Measurements from ENCODE around the gene PDCD1. TPM values are rescaled to one million over a fixed set of nuclear protein-coding genes. Genes with fewer than 3 reads are reported as not detected.

The PDCD1 gene
- total RNA-seq, 1 experiment from 2014 or later, result 0.22 TPM

DNA sequence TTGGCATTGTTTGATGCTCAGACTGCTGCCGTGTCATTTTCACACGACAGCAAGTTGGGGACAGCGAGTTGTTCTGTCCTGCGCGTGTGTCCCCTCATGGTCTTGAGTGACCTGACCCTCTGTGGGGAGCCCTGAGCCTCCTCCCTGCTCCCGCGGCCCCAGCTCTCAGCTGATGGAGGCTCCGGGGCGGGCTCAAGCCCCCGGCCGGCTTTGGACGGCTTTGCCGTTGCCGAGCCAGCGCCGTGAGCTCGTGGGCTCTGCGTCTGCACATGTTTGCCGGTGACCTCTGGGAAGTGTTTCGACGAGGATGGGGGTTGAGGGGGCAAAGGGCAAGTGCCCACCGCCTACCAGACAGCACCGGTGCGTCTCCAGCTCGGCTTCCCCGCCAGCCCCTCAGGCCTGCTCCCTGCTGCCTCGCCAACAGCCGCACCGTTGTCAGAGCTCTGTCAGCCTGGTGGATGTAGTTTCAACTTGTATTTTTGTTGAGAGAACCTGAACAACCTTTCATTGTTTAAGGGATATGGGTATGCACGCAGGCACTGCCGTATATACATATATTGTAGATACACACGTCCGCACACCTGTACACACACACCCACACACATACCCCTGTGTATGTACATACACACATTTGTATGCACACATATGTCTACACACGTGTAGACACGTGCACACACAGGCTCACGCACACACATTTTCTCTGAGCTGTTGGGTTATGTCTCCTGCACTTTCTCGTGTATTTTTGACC lies 13.7 kb downstream of the PDCD1 start (continued):
- TF ChIP-seq, protein P1, sequence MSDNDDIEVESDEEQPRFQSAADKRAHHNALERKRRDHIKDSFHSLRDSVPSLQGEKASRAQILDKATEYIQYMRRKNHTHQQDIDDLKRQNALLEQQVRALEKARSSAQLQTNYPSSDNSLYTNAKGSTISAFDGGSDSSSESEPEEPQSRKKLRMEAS (IDR thresholded peaks at IDR 0.05), result no peak
- no peak for TF ChIP-seq EZH2phosphoT487 (IDR thresholded peaks at IDR 0.05; ENCODE audit: borderline replicate concordance)

DNA sequence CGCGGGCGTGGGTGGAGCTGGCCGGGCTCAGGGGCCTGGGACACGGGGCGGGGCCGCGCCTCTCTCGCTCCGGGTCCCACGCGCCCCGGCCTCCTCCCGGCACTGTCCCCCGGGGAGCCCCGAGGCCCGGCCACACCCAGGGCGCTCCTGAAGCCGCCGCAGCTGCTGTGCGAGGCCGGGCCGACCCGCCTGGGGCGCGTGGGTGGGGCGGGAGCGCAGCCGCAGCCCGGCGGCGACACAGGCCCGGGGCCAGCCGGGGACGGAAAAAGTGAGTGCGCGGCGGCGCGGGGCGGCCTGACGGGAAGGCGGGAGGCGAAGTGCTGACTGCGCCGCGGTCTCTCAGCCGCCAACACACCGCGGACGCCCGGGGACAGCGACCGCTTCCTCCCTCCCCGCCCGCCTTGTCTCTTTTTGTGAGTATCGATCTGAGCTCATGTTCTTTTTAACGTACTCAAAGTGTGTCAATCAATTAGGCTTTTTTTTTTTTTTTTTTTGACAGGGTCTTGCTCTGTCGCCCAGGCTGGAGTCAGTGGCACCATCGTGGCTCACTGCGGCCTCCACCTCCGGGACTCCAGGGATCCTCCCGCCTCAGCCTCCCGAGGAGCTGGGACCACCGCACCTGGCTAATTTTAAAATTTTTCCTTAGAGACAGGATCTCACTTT lies 14.5 kb downstream of the PDCD1 start:
- ChIA-PET POLR2A (interaction anchor here (1.2 kb wide), 1 partner anchor 9 kb away, joined by 3 read pairs; no protein-coding TSS in a partner anchor), RAD21 (ENCODE audit: low non-redundant PET in 1 of 2, low total read pairs in 2 of 2, uncharacterized antibody in 2 of 2, unreplicated experiment in 2 of 2) (no interaction called here), CTCF (interaction anchor here (1.0 kb wide), 1 partner anchor 9 kb away, joined by 3 read pairs; no protein-coding TSS in a partner anchor)
- H3K27me3 ChIP-seq (ENCODE audit: insufficient read depth, low read length), result no peaks in the 10 kb centered on the region
- H4K20me1 ChIP-seq (ENCODE audit: insufficient read depth), result no peaks in the 10 kb centered on the region
- peak overlapping the region; percentile 35; the same call in 1 of the 2 replicates for H3K27ac ChIP-seq (ENCODE audit: low read depth, low read length)
- DNase-seq (ENCODE audit: low read depth, low spot score) (peak; percentile 32), ATAC-seq (peak; percentile 96)
- H3K79me2 ChIP-seq (ENCODE audit: insufficient read depth, low read length), result no peaks in the 10 kb centered on the region
- TF ChIP-seq FOSL1 (IDR thresholded peaks at IDR 0.05; ENCODE audit: low read depth) (peak; percentile 65), EGR1 (IDR thresholded peaks at IDR 0.05; ENCODE audit: low read depth) (peak; percentile 73), TCF7L2 (IDR thresholded peaks at IDR 0.05; ENCODE audit: borderline replicate concordance, extremely low read depth, insufficient read depth, insufficient read length) (peak; percentile 72), JUND (IDR thresholded peaks at IDR 0.05) (peak; percentile 59; the same call in 1 of the 2 replicates), YY1 (IDR thresholded peaks at IDR 0.05; ENCODE audit: extremely low read depth, insufficient replicate concordance, low read depth, low read length) (no peak), ZFX (IDR thresholded peaks at IDR 0.05) (peak; percentile 70; the same call in 1 of the 2 replicates), POLR2AphosphoS5 (IDR thresholded peaks at IDR 0.05; ENCODE audit: low read depth, low read length) (peak; percentile 55), SP1 (IDR thresholded peaks at IDR 0.05; ENCODE audit: low read depth) (no peak; the same call in 1 of the 2 replicates)
- TF ChIP-seq, protein P2, sequence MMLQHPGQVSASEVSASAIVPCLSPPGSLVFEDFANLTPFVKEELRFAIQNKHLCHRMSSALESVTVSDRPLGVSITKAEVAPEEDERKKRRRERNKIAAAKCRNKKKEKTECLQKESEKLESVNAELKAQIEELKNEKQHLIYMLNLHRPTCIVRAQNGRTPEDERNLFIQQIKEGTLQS (IDR thresholded peaks at IDR 0.05), result no peak
- TF ChIP-seq, protein P3, sequence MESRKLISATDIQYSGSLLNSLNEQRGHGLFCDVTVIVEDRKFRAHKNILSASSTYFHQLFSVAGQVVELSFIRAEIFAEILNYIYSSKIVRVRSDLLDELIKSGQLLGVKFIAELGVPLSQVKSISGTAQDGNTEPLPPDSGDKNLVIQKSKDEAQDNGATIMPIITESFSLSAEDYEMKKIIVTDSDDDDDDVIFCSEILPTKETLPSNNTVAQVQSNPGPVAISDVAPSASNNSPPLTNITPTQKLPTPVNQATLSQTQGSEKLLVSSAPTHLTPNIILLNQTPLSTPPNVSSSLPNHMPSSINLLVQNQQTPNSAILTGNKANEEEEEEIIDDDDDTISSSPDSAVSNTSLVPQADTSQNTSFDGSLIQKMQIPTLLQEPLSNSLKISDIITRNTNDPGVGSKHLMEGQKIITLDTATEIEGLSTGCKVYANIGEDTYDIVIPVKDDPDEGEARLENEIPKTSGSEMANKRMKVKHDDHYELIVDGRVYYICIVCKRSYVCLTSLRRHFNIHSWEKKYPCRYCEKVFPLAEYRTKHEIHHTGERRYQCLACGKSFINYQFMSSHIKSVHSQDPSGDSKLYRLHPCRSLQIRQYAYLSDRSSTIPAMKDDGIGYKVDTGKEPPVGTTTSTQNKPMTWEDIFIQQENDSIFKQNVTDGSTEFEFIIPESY (IDR thresholded peaks at IDR 0.05; ENCODE audit: extremely low read depth, insufficient replicate concordance, low read length), result no peak
- H3K4me1 ChIP-seq (ENCODE audit: control insufficient read depth in 1 of 2, insufficient read depth in 2 of 2, low read length in 2 of 2), result peaks cover 10 to 14% of the 10 kb centered on the region in 2 experiments
- peak overlapping the region; percentile 51 for H2AFZ ChIP-seq (ENCODE audit: low read depth, low read length, poor library complexity, severe bottlenecking)
- H3K4me2 ChIP-seq (ENCODE audit: low read length), result peak overlapping the region; percentile 80
- no peaks in the 10 kb centered on the region for H3K36me3 ChIP-seq (ENCODE audit: control insufficient read depth in 1 of 2, insufficient read depth in 2 of 2, low read length in 2 of 2)
- H3K9me2 ChIP-seq (ENCODE audit: insufficient read depth), result no peaks in the 10 kb centered on the region
- intact Hi-C loops (cut with micrococcal nuclease), result no loop called here
- no TSS peak for BruUV-seq (replicated peaks)
- H3K4me3 ChIP-seq (replicated peaks in 1 of 2; ENCODE audit: low read depth in 1 of 2, low read length in 2 of 2), result peak overlapping the region; percentile 43 to 58
- H3K9ac ChIP-seq (ENCODE audit: low read length), result peak overlapping the region; percentile 66
- no peaks in the 10 kb centered on the region for H3K9me3 ChIP-seq (ENCODE audit: control insufficient read depth in 1 of 2, insufficient read depth in 1 of 2, low read depth in 1 of 2, low read length in 2 of 2)

All from HCT116 (cell line).